GM23338 (cell line): ENCODE results near the gene PPP4R1. TPM values are rescaled to one million over a fixed set of nuclear protein-coding genes. Genes with fewer than 3 reads are reported as not detected.

Source experiments
- ATAC-seq: fragments of 200-7000 bp; cut with Tn5 transposase; 3 replicates; pipeline ENCODE4 v1.9.1; 2020
- DNase-seq: peaks from one replicate; pipeline ENCODE4 v3.0.0-alpha.2; 2015; ENCODE audit warnings: low spot score
- H2AFZ ChIP-seq: fragments of 200-600 bp; sonication (generic); 2 replicates; pipeline ENCODE4 v1.8.0; 2016; ENCODE audit warnings: antibody characterized with exemption, mild to moderate bottlenecking, moderate library complexity
- H3F3A ChIP-seq: fragments of 200-600 bp; sonication (generic); replicated peaks from 2 replicates; pipeline ENCODE4 v1.8.0; 2017; ENCODE audit warnings: antibody characterized with exemption, mixed run types, low read depth
- H3K27ac ChIP-seq: fragments of 200-600 bp; sonication (generic); 2 replicates; pipeline ENCODE4 v1.6.1; 2016; ENCODE audit warnings: low read depth
- H3K27me3 ChIP-seq: fragments of 200-600 bp; sonication (generic); 2 replicates; pipeline ENCODE4 v1.8.0; 2016; ENCODE audit warnings: mild to moderate bottlenecking, mixed run types, moderate library complexity; ENCODE audit not compliant: insufficient read depth
- H3K36me3 ChIP-seq: fragments of 200-600 bp; sonication (generic); 2 replicates; pipeline ENCODE4 v1.8.0; 2016; ENCODE audit warnings: mild to moderate bottlenecking; ENCODE audit not compliant: insufficient read depth
- H3K4me1 ChIP-seq: fragments of 200-600 bp; sonication (generic); 2 replicates; pipeline ENCODE4 v1.8.0; 2016; ENCODE audit warnings: mild to moderate bottlenecking, moderate library complexity; ENCODE audit not compliant: insufficient read depth
- H3K4me2 ChIP-seq: fragments of 200-600 bp; sonication (generic); 2 replicates; pipeline ENCODE4 v1.7.1; 2017; ENCODE audit warnings: mixed run types
- H3K4me3 ChIP-seq: fragments of 200-600 bp; sonication (generic); 2 replicates; pipeline ENCODE4 v1.6.1; 2016; ENCODE audit warnings: mixed run types
- H3K79me2 ChIP-seq: fragments of 200-600 bp; sonication (generic); replicated peaks from 2 replicates; pipeline ENCODE4 v1.8.0; 2017; ENCODE audit warnings: mild to moderate bottlenecking; ENCODE audit not compliant: insufficient read depth
- H3K9me2 ChIP-seq: fragments of 200-600 bp; sonication (generic); 2 replicates; pipeline ENCODE4 v1.8.0; 2017; ENCODE audit not compliant: insufficient read depth
- H4K20me1 ChIP-seq: fragments of 200-600 bp; sonication (generic); replicated peaks from 2 replicates; pipeline ENCODE4 v1.8.0; 2017; ENCODE audit warnings: mild to moderate bottlenecking; ENCODE audit not compliant: insufficient read depth
- H3K27ac Mint-ChIP-seq: 2 replicates; pipeline ENCODE4 v1.8.0; 2020; ENCODE audit warnings: inconsistent platforms, mild to moderate bottlenecking, moderate library complexity, mixed read lengths
- H3K27me3 Mint-ChIP-seq: 3 replicates; pipeline ENCODE4 v1.8.0; 2022; ENCODE audit warnings: low read depth, mild to moderate bottlenecking, moderate library complexity, mixed read lengths, inconsistent platforms; ENCODE audit not compliant: insufficient read depth, poor library complexity
- H3K36me3 Mint-ChIP-seq: 3 replicates; pipeline ENCODE4 v1.8.0; 2021; ENCODE audit warnings: low read depth, mild to moderate bottlenecking, inconsistent platforms, moderate library complexity, mixed read lengths
- H3K4me1 Mint-ChIP-seq: 3 replicates; pipeline ENCODE4 v1.8.0; 2020; ENCODE audit warnings: mild to moderate bottlenecking, inconsistent platforms, mixed read lengths
- H3K4me3 Mint-ChIP-seq: 3 replicates; pipeline ENCODE4 v1.8.0; 2021; ENCODE audit warnings: moderate library complexity, mild to moderate bottlenecking, inconsistent platforms, mixed read lengths
- H3K9me3 Mint-ChIP-seq: 3 replicates; pipeline ENCODE4 v1.8.0; 2020; ENCODE audit warnings: moderate library complexity, mild to moderate bottlenecking, inconsistent platforms, mixed read lengths
- CREB1 ChIP-seq: fragments of 250-450 bp; sonication (Bioruptor Pico); IDR thresholded peaks from 2 replicates; pipeline ENCODE4 v1.5.0; 2020; ENCODE audit warnings: low read depth, mild to moderate bottlenecking, moderate library complexity
- CTCF ChIP-seq, 2 experiments: fragments of 200-600 bp in 1 of 2; sonication (generic) in 1 of 2; conservative IDR thresholded peaks; 2 replicates each; pipeline versions ENCODE4 v1.5.1 to v1.6.1; 2016 to 2017; ENCODE audit warnings: antibody characterized with exemption in 2 of 2, low read depth in 2 of 2, mild to moderate bottlenecking in 2 of 2, moderate library complexity in 1 of 2
- EZH2 ChIP-seq: fragments of 200-600 bp; sonication (generic); IDR thresholded peaks from one replicate; pipeline ENCODE4 v1.8.0; 2017; ENCODE audit warnings: antibody characterized with exemption, mild to moderate bottlenecking, low read depth; ENCODE audit not compliant: unreplicated experiment
- EZH2phosphoT487 ChIP-seq: fragments of 200-600 bp; sonication (generic); IDR thresholded peaks from one replicate; pipeline ENCODE4 v1.8.1; 2018; ENCODE audit warnings: antibody characterized with exemption; ENCODE audit not compliant: unreplicated experiment
- JUNB ChIP-seq: IDR thresholded peaks from one replicate; pipeline ENCODE4 v1.6.1; 2016; ENCODE audit warnings: antibody characterized with exemption; ENCODE audit not compliant: unreplicated experiment
- NANOG ChIP-seq: IDR thresholded peaks from 2 replicates; pipeline ENCODE4 v1.6.1; 2016; ENCODE audit warnings: antibody characterized with exemption, borderline replicate concordance
- POLR2AphosphoS5 ChIP-seq: IDR thresholded peaks from 2 replicates; pipeline ENCODE4 v1.6.1; 2016; ENCODE audit warnings: antibody characterized with exemption, low read depth
- STAT1 ChIP-seq: IDR thresholded peaks from one replicate; pipeline ENCODE4 v1.6.1; 2016; ENCODE audit warnings: antibody characterized with exemption; ENCODE audit not compliant: unreplicated experiment
- ZNF114 ChIP-seq: fragments of 250-450 bp; sonication (Bioruptor Pico); IDR thresholded peaks from 2 replicates; pipeline ENCODE4 v1.5.0; 2020; ENCODE audit warnings: mild to moderate bottlenecking, moderate library complexity
- ZNF331 ChIP-seq: fragments of 250-450 bp; sonication (Bioruptor Pico); IDR thresholded peaks from 2 replicates; pipeline ENCODE4 v1.5.0; 2020; ENCODE audit warnings: low read depth, mild to moderate bottlenecking, moderate library complexity
- polyA plus RNA-seq: library from polyadenylated mRNA; unstranded; fragments of >200 nt; fragmentation: Nextera tagmentation; extraction: Ambion mirVana; gene quantifications from 2 replicates; pipeline ENCODE4 v1.2.1, GENCODE V29; 2016
- total RNA-seq: library from RNA; depleted of rRNA; stranded (reverse); fragments of >200 nt; shearing (Covaris generic); gene quantifications from 2 replicates; pipeline ENCODE4 v1.2.3, GENCODE V29; 2014
- TF ChIP-seq, protein P1 (sequence below): IDR thresholded peaks from one replicate; pipeline ENCODE4 v1.6.1; 2018; ENCODE audit warnings: antibody characterized with exemption; ENCODE audit not compliant: unreplicated experiment

The PPP4R1 gene
- total and polyA plus RNA-seq, 2 experiments from 2014 or later, result 18.1 to 79.4 TPM

DNA sequence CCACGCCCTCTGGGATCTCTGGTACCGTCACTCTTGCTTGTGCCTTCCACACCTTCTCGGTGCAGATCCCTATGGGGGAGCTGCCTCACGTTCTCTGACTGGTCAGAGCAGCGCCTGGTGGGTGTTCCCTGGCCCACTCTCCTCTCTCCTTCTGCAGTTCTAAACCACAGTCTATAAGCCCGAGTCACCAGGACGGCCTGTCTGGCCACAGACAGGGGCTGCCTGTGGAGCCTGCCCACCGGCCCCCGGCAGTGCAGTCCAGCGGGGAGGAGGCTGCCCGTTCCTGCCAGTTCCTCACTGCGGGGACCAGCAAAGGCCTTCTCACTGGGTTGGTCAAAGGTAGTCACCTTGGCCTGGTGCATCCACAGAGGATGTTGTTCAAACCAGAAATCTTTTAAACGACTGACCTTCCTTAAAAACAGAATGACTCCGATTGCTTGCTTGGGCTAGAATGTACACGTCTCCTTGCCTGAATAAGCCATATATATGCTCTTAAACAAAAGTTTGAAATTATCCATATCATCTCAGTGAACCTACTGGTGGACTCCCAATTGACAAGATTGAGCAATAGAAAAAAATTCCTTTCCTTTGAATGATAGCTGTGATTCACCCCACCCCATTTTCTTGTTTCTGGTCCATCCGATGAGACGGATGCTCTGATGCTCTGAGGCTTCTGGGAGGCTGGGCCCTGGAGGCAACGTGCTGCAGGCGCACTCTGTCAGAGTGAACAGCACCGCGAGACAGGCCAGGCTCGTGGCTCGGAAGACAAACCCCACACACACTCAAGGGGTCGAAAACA is 77.8 kb downstream of the PPP4R1 start:
- Histone ChIP-seq H3K4me2 (no peak overlapping the region), H3K4me3 (no peak overlapping the region), H4K20me1 (no peaks in the 10 kb centered on the region; the same call in 1 of the 2 replicates), H3K27me3 (no peaks in the 10 kb centered on the region), H3K4me1 (no peaks in the 10 kb centered on the region), H3K27ac (no peak overlapping the region), H3K9me2 (no peaks in the 10 kb centered on the region), H3K79me2 (no peaks in the 10 kb centered on the region), H3K36me3 (no peaks in the 10 kb centered on the region), H2AFZ (no peak overlapping the region), H3F3A (0 out of 2 replicates have a peak, but pooled peaks cover 3% of the 10 kb centered on the region)
- DNase-seq, result no peak
- no peak for ATAC-seq
- Mint-ChIP-seq H3K4me1 (peaks cover 11% of the 10 kb centered on the region), H3K27ac (no peak overlapping the region), H3K9me3 (no peaks in the 10 kb centered on the region), H3K4me3 (no peak overlapping the region), H3K27me3 (peaks cover 3% of the 10 kb centered on the region), H3K36me3 (peaks cover 23% of the 10 kb centered on the region)
- TF ChIP-seq POLR2AphosphoS5 (no peak), EZH2 (no peak), CTCF (conservative IDR thresholded peaks at IDR 0.05; ENCODE audit: low read depth in 2 of 2) (no peak), STAT1 (no peak), NANOG (no peak), ZNF114 (CRISPR knock-in tag) (no peak), JUNB (no peak), ZNF331 (CRISPR knock-in tag) (no peak), CREB1 (CRISPR knock-in tag) (no peak), EZH2phosphoT487 (no peak)
- TF ChIP-seq, protein P1, sequence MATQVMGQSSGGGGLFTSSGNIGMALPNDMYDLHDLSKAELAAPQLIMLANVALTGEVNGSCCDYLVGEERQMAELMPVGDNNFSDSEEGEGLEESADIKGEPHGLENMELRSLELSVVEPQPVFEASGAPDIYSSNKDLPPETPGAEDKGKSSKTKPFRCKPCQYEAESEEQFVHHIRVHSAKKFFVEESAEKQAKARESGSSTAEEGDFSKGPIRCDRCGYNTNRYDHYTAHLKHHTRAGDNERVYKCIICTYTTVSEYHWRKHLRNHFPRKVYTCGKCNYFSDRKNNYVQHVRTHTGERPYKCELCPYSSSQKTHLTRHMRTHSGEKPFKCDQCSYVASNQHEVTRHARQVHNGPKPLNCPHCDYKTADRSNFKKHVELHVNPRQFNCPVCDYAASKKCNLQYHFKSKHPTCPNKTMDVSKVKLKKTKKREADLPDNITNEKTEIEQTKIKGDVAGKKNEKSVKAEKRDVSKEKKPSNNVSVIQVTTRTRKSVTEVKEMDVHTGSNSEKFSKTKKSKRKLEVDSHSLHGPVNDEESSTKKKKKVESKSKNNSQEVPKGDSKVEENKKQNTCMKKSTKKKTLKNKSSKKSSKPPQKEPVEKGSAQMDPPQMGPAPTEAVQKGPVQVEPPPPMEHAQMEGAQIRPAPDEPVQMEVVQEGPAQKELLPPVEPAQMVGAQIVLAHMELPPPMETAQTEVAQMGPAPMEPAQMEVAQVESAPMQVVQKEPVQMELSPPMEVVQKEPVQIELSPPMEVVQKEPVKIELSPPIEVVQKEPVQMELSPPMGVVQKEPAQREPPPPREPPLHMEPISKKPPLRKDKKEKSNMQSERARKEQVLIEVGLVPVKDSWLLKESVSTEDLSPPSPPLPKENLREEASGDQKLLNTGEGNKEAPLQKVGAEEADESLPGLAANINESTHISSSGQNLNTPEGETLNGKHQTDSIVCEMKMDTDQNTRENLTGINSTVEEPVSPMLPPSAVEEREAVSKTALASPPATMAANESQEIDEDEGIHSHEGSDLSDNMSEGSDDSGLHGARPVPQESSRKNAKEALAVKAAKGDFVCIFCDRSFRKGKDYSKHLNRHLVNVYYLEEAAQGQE, result no peak
